NCI-H187 treated with DMSO at 0.1 percent for 48 hours (cell line): Measurements from ENCODE around the gene RANBP2.
A peak's percentile ranks its signal among the peaks of the same experiment; 100 is the strongest.
"Not testable (repeated sequence)": the region's sequence is repeated elsewhere in the genome, so short reads cannot be mapped to it uniquely, and the experiment has no call there.

Experiments used
- DNase-seq: peaks from one replicate; lab custom pipeline; 2025; lab: John Stamatoyannopoulos, UW

The RANBP2 gene

GRCh38 chr2:108719149-108720044 is at the start of gene RANBP2:
Gene RANBP2 (plus strand): TSS chr2:108719482. CDS start chr2:108719607, 125 bp downstream.
- peak; percentile 36 for DNase-seq

- DNase-seq = not testable (repeated sequence)
Measured at GRCh38 chr2:108670282-108670681, 49.0 kb upstream of the RANBP2 start.

- DNase-seq = not testable (repeated sequence)
Measured at GRCh38 chr2:108672200-108672805, 47.0 kb upstream of the RANBP2 start.

- DNase-seq = not testable (repeated sequence)
Measured at GRCh38 chr2:108676522-108676921, 42.8 kb upstream of the RANBP2 start.

- not testable (repeated sequence) for DNase-seq
Measured at GRCh38 chr2:108677239-108677744, 42.0 kb upstream of the RANBP2 start.

GRCh38 chr2:108678198-108678651 is 41.1 kb upstream of the RANBP2 start:
- not testable (repeated sequence) for DNase-seq

GRCh38 chr2:108680805-108681204 is 38.5 kb upstream of the RANBP2 start:
- not testable (repeated sequence) for DNase-seq

- DNase-seq = not testable (repeated sequence)
Measured at GRCh38 chr2:108688818-108689756, 30.2 kb upstream of the RANBP2 start.

GRCh38 chr2:108690001-108690400 is 29.3 kb upstream of the RANBP2 start:
- DNase-seq = not testable (repeated sequence)

- DNase-seq = no peak
Measured at GRCh38 chr2:108691447-108691846, 27.8 kb upstream of the RANBP2 start.

GRCh38 chr2:108701208-108701607 is 18.1 kb upstream of the RANBP2 start:
- DNase-seq = no peak

GRCh38 chr2:108701806-108702205 is 17.5 kb upstream of the RANBP2 start:
- no peak for DNase-seq

GRCh38 chr2:108704871-108705270 is 14.4 kb upstream of the RANBP2 start:
- no peak for DNase-seq

GRCh38 chr2:108707300-108707699 is 12.0 kb upstream of the RANBP2 start:
- DNase-seq = no peak

- not testable (repeated sequence) for DNase-seq
Measured at GRCh38 chr2:108716971-108717370, 2.3 kb upstream of the RANBP2 start.

GRCh38 chr2:108726048-108726447 is 6.8 kb downstream of the RANBP2 start:
- DNase-seq = not testable (repeated sequence)

- not testable (repeated sequence) for DNase-seq
Measured at GRCh38 chr2:108734656-108735055, 15.4 kb downstream of the RANBP2 start.

GRCh38 chr2:108757973-108758372 is 38.7 kb downstream of the RANBP2 start:
- DNase-seq = not testable (repeated sequence)

- not testable (repeated sequence) for DNase-seq
Measured at GRCh38 chr2:108762618-108763017, 43.3 kb downstream of the RANBP2 start.

- not testable (repeated sequence) for DNase-seq
Measured at GRCh38 chr2:108766671-108767070, 47.4 kb downstream of the RANBP2 start.

GRCh38 chr2:108767859-108768258 is 48.6 kb downstream of the RANBP2 start:
- not testable (repeated sequence) for DNase-seq

GRCh38 chr2:108776475-108776874 is 57.2 kb downstream of the RANBP2 start:
- DNase-seq = no peak
